DOHH2 (cell line): Measurements from ENCODE around the gene PLCB2.
A peak's percentile ranks its signal among the peaks of the same experiment; 100 is the strongest.

Source experiments
- H3F3A ChIP-seq: fragments of 200-600 bp; sonication (generic), shearing (Covaris generic); 2 replicates; pipeline ENCODE4 v1.6.0; 2016; ENCODE audit warnings: antibody characterized with exemption, mild to moderate bottlenecking; ENCODE audit not compliant: control insufficient read depth, insufficient read depth
- H3K27ac ChIP-seq: fragments of 200-600 bp; sonication (generic); 2 replicates; pipeline ENCODE4 v1.5.1; 2014; ENCODE audit warnings: low read depth, mild to moderate bottlenecking, low read length, moderate library complexity
- H3K27me3 ChIP-seq: fragments of 200-600 bp; sonication (generic); 2 replicates; pipeline ENCODE4 v1.6.1; 2014; ENCODE audit warnings: mild to moderate bottlenecking, low read length, mixed read lengths; ENCODE audit not compliant: control insufficient read depth
- H3K36me3 ChIP-seq: fragments of 200-600 bp; sonication (generic); 2 replicates; pipeline ENCODE4 v1.6.1; 2014; ENCODE audit warnings: mild to moderate bottlenecking, low read length, moderate library complexity, mixed read lengths; ENCODE audit not compliant: control insufficient read depth
- H3K4me1 ChIP-seq: fragments of 200-600 bp; sonication (generic); 2 replicates; pipeline ENCODE4 v1.6.1; 2014; ENCODE audit warnings: mild to moderate bottlenecking, low read length, mixed read lengths; ENCODE audit not compliant: control insufficient read depth
- H3K4me2 ChIP-seq: fragments of 200-600 bp; sonication (generic); 2 replicates; pipeline ENCODE4 v1.6.0; 2014; ENCODE audit warnings: mild to moderate bottlenecking, low read length, moderate library complexity
- H3K4me3 ChIP-seq: fragments of 200-600 bp; sonication (generic); 2 replicates; pipeline ENCODE4 v1.5.1; 2014; ENCODE audit warnings: mild to moderate bottlenecking, low read length, mixed read lengths
- H3K79me2 ChIP-seq: fragments of 200-600 bp; sonication (generic); 2 replicates; pipeline ENCODE4 v1.6.1; 2014; ENCODE audit warnings: mild to moderate bottlenecking, low read length, mixed read lengths; ENCODE audit not compliant: control insufficient read depth
- H3K9me2 ChIP-seq: fragments of 200-600 bp; sonication (generic); replicated peaks from 2 replicates; pipeline ENCODE4 v1.6.1; 2014; ENCODE audit warnings: mild to moderate bottlenecking, low read length, mixed read lengths; ENCODE audit not compliant: control insufficient read depth
- H3K9me3 ChIP-seq: fragments of 200-600 bp; sonication (generic); 2 replicates; pipeline ENCODE4 v1.6.1; 2014; ENCODE audit warnings: antibody characterized with exemption, low read length, mixed read lengths; ENCODE audit not compliant: control insufficient read depth, insufficient read depth
- H4K20me1 ChIP-seq: fragments of 200-600 bp; sonication (generic); 2 replicates; pipeline ENCODE4 v1.6.0; 2014; ENCODE audit warnings: low read depth, mild to moderate bottlenecking, antibody characterized with exemption, low read length, moderate library complexity; ENCODE audit not compliant: control insufficient read depth, insufficient read depth
- CTCF ChIP-seq: fragments of 200-600 bp; sonication (generic); IDR thresholded peaks from one replicate; pipeline ENCODE4 v1.5.1; 2014; ENCODE audit warnings: antibody characterized with exemption, mild to moderate bottlenecking, low read depth, low read length; ENCODE audit not compliant: poor library complexity, severe bottlenecking
- EZH2phosphoT487 ChIP-seq: fragments of 200-600 bp; sonication (generic); IDR thresholded peaks from 2 replicates; pipeline ENCODE4 v1.6.1; 2017; ENCODE audit warnings: borderline replicate concordance, mild to moderate bottlenecking, antibody characterized with exemption, low read length, moderate library complexity, mixed read lengths

Gene PLCB2

GRCh38 chr15:40345867-40346578, 38.3 kb upstream of the PLCB2 start:
- peaks cover 2% of the 10 kb centered on the region; the same call in 1 of the 2 replicates for H3K4me1 ChIP-seq
- TF ChIP-seq EZH2phosphoT487, result no peak
- no peak for TF ChIP-seq CTCF
- H3K27ac ChIP-seq, result no peak overlapping the region
- no peaks in the 10 kb centered on the region for H3K79me2 ChIP-seq
- H3K4me2 ChIP-seq, result no peak overlapping the region
- no peaks in the 10 kb centered on the region for H3K9me3 ChIP-seq
- no peaks in the 10 kb centered on the region for H3F3A ChIP-seq
- no peak overlapping the region for H3K4me3 ChIP-seq
- H3K9me2 ChIP-seq, result no peaks in the 10 kb centered on the region
- H3K36me3 ChIP-seq, result no peaks in the 10 kb centered on the region
- no peaks in the 10 kb centered on the region for H4K20me1 ChIP-seq
- H3K27me3 ChIP-seq, result no peaks in the 10 kb centered on the region

- no peak for TF ChIP-seq CTCF
- no peak for TF ChIP-seq EZH2phosphoT487
Observed at GRCh38 chr15:40345225-40345866, 37.6 kb upstream of the PLCB2 start.

GRCh38 chr15:40344631-40345120, 36.9 kb upstream of the PLCB2 start:
- H3K9me3 ChIP-seq, result no peaks in the 10 kb centered on the region
- TF ChIP-seq EZH2phosphoT487 (no peak), CTCF (peak; percentile 86)
- peaks cover 2% of the 10 kb centered on the region; the same call in 1 of the 2 replicates for H3K4me1 ChIP-seq
- no peaks in the 10 kb centered on the region for H4K20me1 ChIP-seq
- H3K79me2 ChIP-seq, result no peaks in the 10 kb centered on the region
- no peak overlapping the region for H3K27ac ChIP-seq
- H3K4me2 ChIP-seq, result no peak overlapping the region
- H3K27me3 ChIP-seq, result no peaks in the 10 kb centered on the region
- no peaks in the 10 kb centered on the region for H3F3A ChIP-seq
- H3K4me3 ChIP-seq, result no peak overlapping the region
- no peaks in the 10 kb centered on the region for H3K9me2 ChIP-seq
- H3K36me3 ChIP-seq, result no peaks in the 10 kb centered on the region

More at GRCh38 chr15:40345225-40345866, 37.6 kb upstream of the PLCB2 start:
- no peaks in the 10 kb centered on the region for H3K79me2 ChIP-seq
- H3K4me1 ChIP-seq, result peaks cover 2% of the 10 kb centered on the region; the same call in 1 of the 2 replicates
- no peak overlapping the region for H3K4me2 ChIP-seq
- H3F3A ChIP-seq, result no peaks in the 10 kb centered on the region
- H3K4me3 ChIP-seq, result no peak overlapping the region
- H3K27me3 ChIP-seq, result no peaks in the 10 kb centered on the region
- no peaks in the 10 kb centered on the region for H3K9me2 ChIP-seq
- H3K27ac ChIP-seq, result no peak overlapping the region
- no peaks in the 10 kb centered on the region for H3K9me3 ChIP-seq
- H4K20me1 ChIP-seq, result no peaks in the 10 kb centered on the region
- no peaks in the 10 kb centered on the region for H3K36me3 ChIP-seq
